K562 (cell line): ENCODE data around the gene RABGAP1L. TPM values are rescaled to one million over a fixed set of nuclear protein-coding genes. Genes with fewer than 3 reads are reported as not detected.

Experiments used
- CTBP1 ChIP-seq: fragments of 450-650 bp; IDR thresholded peaks from 2 replicates; pipeline ENCODE4 v1.6.1; 2016; ENCODE audit warnings: borderline replicate concordance
- DNMT1 ChIP-seq: fragments of 450-650 bp; IDR thresholded peaks from 2 replicates; pipeline ENCODE4 v1.6.1; 2016; ENCODE audit warnings: antibody characterized with exemption, mild to moderate bottlenecking
- HNRNPLL ChIP-seq: fragments of 200-400 bp; formaldehyde crosslinking; IDR thresholded peaks from 2 replicates; pipeline ENCODE4 v1.6.1; 2017; ENCODE audit warnings: low read length, low read depth, mild to moderate bottlenecking; ENCODE audit not compliant: poor library complexity, severe bottlenecking
- POLR2B ChIP-seq: fragments of 450-650 bp; IDR thresholded peaks from 2 replicates; pipeline ENCODE4 v1.6.1; 2018; ENCODE audit warnings: low read depth; ENCODE audit not compliant: partially characterized antibody
- SMARCE1 ChIP-seq: fragments of 450-650 bp; IDR thresholded peaks from 2 replicates; pipeline ENCODE4 v1.7.1; 2016; ENCODE audit warnings: mild to moderate bottlenecking
- SOX6 ChIP-seq: fragments of 450-650 bp; IDR thresholded peaks from 2 replicates; pipeline ENCODE4 v1.6.1; 2014; ENCODE audit warnings: mild to moderate bottlenecking
- SPI1 ChIP-seq: IDR thresholded peaks from 2 replicates; pipeline ENCODE4 v1.6.1; 2011; ENCODE audit warnings: low read depth, low read length, control low read depth, borderline replicate concordance
- TEAD2 ChIP-seq: fragments of 450-650 bp; IDR thresholded peaks from 2 replicates; pipeline ENCODE4 v1.6.1; 2016; ENCODE audit warnings: missing genetic modification characterization, control low read depth, missing compliant biosample characterization
- ZNF253 ChIP-seq: fragments of 250-450 bp; sonication (Bioruptor Pico); conservative IDR thresholded peaks from 2 replicates; pipeline ENCODE4 v1.6.1; 2021; ENCODE audit warnings: mild to moderate bottlenecking
- ZNF77 ChIP-seq: fragments of 250-450 bp; sonication (Bioruptor Pico); IDR thresholded peaks from 2 replicates; pipeline ENCODE4 v1.5.0; 2020
- polyA plus RNA-seq, 8 experiments: library from polyadenylated mRNA; depleted of rRNA in 4 of 8; stranded (reverse) in 5 of 8; unstranded in 3 of 8; fragments of >200 nt; fragmentation: Nextera tagmentation in 2 of 8; fragmentation: Illumina TruSeq in 1 of 8; extraction: Ambion mirVana in 2 of 8; extraction: Trizol in 1 of 8; gene quantifications; 2 replicates each; pipeline versions ENCODE4 v1.2.1 to v1.2.3, GENCODE V29; 2011 to 2014; ENCODE audit warnings: inconsistent platforms in 1 of 8, missing spikeins in 1 of 8
- total RNA-seq, 7 experiments: library from RNA; depleted of rRNA in 6 of 7; stranded (reverse); fragments of >200 nt in 6 of 7; fragmentation: Illumina TruSeq in 2 of 7; extraction: Trizol in 2 of 7; gene quantifications; 2 replicates each; pipeline versions ENCODE4 v1.2.1 to v1.2.3, GENCODE V29; 2011 to 2021; ENCODE audit warnings: low replicate concordance in 1 of 7
- TF ChIP-seq, protein P1 (sequence below): fragments of 450-650 bp; formaldehyde crosslinking; conservative IDR thresholded peaks from 2 replicates; pipeline ENCODE4 v1.4.0; 2022; ENCODE audit warnings: mild to moderate bottlenecking, missing genetic modification characterization
- TF ChIP-seq, protein P2 (sequence below): IDR thresholded peaks from 3 replicates; pipeline ENCODE4 v1.6.1; 2011; ENCODE audit warnings: borderline replicate concordance, mild to moderate bottlenecking; ENCODE audit not compliant: insufficient read length, insufficient read depth
- TF ChIP-seq, protein P3 (sequence below): sonication (generic); formaldehyde crosslinking; IDR thresholded peaks from 2 replicates; pipeline ENCODE4 v1.8.0; 2023; ENCODE audit warnings: missing genetic modification reagents, mild to moderate bottlenecking, borderline replicate concordance
- TF ChIP-seq, protein P4 (sequence below): fragments of 250-450 bp; sonication (Bioruptor Pico); IDR thresholded peaks from 2 replicates; pipeline ENCODE4 v1.4.0; 2020
- TF ChIP-seq, protein P5 (sequence below): fragments of 150-350 bp; conservative IDR thresholded peaks from 2 replicates; pipeline ENCODE4 v1.6.1; 2014; ENCODE audit warnings: low read length

RABGAP1L gene
- total and polyA plus RNA-seq, 9 of the 15 experiments (the other 6 are each of a cell fraction or from before 2014, with no cell fraction given), result 16.5 to 44.9 (median 26.7) TPM

- TF ChIP-seq, protein P1, sequence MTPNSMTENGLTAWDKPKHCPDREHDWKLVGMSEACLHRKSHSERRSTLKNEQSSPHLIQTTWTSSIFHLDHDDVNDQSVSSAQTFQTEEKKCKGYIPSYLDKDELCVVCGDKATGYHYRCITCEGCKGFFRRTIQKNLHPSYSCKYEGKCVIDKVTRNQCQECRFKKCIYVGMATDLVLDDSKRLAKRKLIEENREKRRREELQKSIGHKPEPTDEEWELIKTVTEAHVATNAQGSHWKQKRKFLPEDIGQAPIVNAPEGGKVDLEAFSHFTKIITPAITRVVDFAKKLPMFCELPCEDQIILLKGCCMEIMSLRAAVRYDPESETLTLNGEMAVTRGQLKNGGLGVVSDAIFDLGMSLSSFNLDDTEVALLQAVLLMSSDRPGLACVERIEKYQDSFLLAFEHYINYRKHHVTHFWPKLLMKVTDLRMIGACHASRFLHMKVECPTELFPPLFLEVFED (CRISPR knock-in tag), result no peak
- TF ChIP-seq, protein P2, sequence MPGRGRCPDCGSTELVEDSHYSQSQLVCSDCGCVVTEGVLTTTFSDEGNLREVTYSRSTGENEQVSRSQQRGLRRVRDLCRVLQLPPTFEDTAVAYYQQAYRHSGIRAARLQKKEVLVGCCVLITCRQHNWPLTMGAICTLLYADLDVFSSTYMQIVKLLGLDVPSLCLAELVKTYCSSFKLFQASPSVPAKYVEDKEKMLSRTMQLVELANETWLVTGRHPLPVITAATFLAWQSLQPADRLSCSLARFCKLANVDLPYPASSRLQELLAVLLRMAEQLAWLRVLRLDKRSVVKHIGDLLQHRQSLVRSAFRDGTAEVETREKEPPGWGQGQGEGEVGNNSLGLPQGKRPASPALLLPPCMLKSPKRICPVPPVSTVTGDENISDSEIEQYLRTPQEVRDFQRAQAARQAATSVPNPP, result no peak
- peak; percentile 89 for TF ChIP-seq POLR2B
- TF ChIP-seq TEAD2, result no peak
- TF ChIP-seq, protein P3, sequence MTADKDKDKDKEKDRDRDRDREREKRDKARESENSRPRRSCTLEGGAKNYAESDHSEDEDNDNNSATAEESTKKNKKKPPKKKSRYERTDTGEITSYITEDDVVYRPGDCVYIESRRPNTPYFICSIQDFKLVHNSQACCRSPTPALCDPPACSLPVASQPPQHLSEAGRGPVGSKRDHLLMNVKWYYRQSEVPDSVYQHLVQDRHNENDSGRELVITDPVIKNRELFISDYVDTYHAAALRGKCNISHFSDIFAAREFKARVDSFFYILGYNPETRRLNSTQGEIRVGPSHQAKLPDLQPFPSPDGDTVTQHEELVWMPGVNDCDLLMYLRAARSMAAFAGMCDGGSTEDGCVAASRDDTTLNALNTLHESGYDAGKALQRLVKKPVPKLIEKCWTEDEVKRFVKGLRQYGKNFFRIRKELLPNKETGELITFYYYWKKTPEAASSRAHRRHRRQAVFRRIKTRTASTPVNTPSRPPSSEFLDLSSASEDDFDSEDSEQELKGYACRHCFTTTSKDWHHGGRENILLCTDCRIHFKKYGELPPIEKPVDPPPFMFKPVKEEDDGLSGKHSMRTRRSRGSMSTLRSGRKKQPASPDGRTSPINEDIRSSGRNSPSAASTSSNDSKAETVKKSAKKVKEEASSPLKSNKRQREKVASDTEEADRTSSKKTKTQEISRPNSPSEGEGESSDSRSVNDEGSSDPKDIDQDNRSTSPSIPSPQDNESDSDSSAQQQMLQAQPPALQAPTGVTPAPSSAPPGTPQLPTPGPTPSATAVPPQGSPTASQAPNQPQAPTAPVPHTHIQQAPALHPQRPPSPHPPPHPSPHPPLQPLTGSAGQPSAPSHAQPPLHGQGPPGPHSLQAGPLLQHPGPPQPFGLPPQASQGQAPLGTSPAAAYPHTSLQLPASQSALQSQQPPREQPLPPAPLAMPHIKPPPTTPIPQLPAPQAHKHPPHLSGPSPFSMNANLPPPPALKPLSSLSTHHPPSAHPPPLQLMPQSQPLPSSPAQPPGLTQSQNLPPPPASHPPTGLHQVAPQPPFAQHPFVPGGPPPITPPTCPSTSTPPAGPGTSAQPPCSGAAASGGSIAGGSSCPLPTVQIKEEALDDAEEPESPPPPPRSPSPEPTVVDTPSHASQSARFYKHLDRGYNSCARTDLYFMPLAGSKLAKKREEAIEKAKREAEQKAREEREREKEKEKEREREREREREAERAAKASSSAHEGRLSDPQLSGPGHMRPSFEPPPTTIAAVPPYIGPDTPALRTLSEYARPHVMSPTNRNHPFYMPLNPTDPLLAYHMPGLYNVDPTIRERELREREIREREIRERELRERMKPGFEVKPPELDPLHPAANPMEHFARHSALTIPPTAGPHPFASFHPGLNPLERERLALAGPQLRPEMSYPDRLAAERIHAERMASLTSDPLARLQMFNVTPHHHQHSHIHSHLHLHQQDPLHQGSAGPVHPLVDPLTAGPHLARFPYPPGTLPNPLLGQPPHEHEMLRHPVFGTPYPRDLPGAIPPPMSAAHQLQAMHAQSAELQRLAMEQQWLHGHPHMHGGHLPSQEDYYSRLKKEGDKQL (CRISPR knock-in tag), result no peak
- peak; percentile 29; the same call in 1 of the 2 replicates for TF ChIP-seq SOX6
- TF ChIP-seq ZNF253, result no peak
- no peak; the same call in 1 of the 2 replicates for TF ChIP-seq SMARCE1
- peak; percentile 54 for TF ChIP-seq HNRNPLL
- TF ChIP-seq ZNF77 (CRISPR knock-in tag), result no peak
- TF ChIP-seq DNMT1, result 0 out of 2 replicates have a peak, but pooled peaks have one; percentile 28
- peak; percentile 68; the same call in 1 of the 2 replicates for TF ChIP-seq CTBP1
- TF ChIP-seq SPI1, result no peak
- TF ChIP-seq, protein P4, sequence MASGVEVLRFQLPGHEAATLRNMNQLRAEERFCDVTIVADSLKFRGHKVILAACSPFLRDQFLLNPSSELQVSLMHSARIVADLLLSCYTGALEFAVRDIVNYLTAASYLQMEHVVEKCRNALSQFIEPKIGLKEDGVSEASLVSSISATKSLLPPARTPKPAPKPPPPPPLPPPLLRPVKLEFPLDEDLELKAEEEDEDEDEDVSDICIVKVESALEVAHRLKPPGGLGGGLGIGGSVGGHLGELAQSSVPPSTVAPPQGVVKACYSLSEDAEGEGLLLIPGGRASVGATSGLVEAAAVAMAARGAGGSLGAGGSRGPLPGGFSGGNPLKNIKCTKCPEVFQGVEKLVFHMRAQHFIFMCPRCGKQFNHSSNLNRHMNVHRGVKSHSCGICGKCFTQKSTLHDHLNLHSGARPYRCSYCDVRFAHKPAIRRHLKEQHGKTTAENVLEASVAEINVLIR, result peak; percentile 81
- TF ChIP-seq, protein P5, sequence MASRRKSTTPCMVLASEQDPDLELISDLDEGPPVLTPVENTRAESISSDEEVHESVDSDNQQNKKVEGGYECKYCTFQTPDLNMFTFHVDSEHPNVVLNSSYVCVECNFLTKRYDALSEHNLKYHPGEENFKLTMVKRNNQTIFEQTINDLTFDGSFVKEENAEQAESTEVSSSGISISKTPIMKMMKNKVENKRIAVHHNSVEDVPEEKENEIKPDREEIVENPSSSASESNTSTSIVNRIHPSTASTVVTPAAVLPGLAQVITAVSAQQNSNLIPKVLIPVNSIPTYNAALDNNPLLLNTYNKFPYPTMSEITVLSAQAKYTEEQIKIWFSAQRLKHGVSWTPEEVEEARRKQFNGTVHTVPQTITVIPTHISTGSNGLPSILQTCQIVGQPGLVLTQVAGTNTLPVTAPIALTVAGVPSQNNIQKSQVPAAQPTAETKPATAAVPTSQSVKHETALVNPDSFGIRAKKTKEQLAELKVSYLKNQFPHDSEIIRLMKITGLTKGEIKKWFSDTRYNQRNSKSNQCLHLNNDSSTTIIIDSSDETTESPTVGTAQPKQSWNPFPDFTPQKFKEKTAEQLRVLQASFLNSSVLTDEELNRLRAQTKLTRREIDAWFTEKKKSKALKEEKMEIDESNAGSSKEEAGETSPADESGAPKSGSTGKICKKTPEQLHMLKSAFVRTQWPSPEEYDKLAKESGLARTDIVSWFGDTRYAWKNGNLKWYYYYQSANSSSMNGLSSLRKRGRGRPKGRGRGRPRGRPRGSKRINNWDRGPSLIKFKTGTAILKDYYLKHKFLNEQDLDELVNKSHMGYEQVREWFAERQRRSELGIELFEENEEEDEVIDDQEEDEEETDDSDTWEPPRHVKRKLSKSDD, result peak; percentile 82
Observed at GRCh38 chr1:175023043-175023921, 864.0 kb downstream of the RABGAP1L start, which contains the start of gene MRPS14 (continued).
